Central memory CD4-positive, alpha-beta T cell (primary cell): ENCODE measurements around the gene AJM1.

Source experiments
- DNase-seq: peaks from one replicate; pipeline ENCODE4 v3.0.0; 2022

AJM1 gene

GRCh38 chr9:136845465-136846260 lies 3.4 kb downstream of the AJM1 start:
- no peak for DNase-seq

GRCh38 chr9:136846376-136847087 lies 4.3 kb downstream of the AJM1 start:
- DNase-seq = no peak

DNA sequence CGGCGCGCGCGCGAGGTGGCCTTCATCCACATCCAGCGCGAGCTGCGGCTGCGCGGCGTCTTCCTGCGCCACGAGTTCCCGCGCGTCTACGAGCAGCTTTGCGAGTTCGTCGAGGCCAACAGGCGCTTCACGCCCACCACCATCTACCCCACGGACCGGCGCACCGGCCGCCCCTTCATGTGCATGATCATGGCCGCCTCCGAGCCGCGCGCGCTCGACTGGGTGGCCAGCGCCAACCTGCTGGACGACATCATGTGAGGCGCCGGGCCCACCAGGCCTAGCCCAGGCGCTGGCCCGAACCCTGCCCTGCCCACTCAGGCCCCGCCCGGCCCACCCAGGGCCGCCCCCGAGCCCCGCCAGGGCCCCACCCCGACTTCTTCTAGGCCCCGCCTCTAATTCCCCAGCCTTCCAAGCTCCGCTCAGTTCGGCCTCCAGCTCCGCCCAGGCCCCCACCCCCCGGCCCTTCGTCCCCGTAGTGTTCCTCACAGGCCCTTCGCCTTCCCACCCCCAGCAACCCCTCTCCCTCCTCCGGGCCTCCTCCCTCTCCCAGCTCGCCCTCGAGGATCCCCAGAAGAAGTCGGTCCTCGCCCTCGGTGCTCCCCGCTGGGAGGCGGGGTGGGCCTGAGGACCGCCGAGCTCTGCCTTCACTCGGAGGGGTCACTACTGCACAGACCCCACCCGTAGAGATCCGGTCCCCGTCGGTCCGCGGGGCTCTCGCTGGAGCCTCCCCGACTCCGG lies 5.0 kb downstream of the AJM1 start:
- DNase-seq = no peak

DNA sequence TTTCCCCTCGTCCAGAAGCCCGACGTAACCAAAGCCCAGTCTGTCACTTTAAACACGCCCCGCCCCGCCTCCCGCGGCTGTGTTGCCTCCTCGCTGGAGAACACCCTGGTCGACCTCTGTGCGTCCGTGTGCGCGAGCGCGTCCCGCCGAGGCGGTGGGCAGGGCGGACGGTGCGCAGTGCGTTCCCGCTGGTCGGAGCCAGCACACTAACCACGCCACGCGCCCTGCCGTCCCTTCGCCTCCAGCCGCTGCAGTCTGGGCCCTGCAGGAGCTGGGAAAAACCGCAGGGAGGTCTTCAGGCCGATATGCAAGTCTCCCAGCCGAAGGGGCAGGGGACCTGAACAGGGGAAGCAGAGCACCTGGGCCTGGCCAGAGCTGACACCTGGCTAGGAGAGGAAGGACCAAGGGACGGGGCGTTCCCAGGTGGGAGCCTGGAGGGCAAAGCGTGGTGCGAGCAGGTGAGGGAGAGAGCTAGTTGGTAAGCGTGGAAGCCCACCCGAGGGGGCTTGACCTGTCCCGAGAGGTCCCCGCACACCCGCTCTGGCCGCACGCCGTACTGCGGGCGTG lies 5.6 kb downstream of the AJM1 start:
- DNase-seq = peak; percentile 52

DNA sequence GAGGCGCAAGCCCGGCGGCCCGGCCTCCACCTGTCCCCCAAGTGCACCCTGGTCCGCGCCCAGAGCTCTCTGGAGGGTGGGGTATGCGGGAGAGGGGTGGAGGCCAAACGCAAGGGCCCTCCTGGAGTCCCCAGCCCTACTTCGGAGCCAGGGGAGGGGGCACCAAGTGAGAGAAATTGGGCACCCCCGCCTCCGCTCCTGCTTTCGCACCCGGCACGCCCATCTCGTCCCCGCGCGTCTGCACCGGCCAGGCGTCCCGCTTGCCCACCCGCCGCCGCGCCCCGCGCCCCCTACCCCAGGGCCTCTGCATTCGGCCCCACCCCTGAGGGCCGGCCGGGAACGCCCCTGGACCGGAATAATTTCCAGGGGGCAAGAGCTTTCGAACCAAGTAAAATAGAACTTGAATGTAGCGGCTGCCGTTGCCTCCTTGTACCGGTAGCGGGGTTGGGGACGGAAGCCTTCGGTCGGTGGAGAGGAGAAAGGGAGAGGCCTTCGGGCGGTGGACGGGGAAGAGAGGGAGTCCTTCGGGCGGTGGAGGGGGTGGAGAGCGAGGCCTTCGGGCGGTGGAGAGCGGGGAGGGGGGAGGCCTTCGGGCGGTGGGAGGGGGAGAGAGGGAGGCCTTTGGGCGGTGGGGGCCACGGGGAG lies 6.2 kb downstream of the AJM1 start:
- DNase-seq = no peak

DNA sequence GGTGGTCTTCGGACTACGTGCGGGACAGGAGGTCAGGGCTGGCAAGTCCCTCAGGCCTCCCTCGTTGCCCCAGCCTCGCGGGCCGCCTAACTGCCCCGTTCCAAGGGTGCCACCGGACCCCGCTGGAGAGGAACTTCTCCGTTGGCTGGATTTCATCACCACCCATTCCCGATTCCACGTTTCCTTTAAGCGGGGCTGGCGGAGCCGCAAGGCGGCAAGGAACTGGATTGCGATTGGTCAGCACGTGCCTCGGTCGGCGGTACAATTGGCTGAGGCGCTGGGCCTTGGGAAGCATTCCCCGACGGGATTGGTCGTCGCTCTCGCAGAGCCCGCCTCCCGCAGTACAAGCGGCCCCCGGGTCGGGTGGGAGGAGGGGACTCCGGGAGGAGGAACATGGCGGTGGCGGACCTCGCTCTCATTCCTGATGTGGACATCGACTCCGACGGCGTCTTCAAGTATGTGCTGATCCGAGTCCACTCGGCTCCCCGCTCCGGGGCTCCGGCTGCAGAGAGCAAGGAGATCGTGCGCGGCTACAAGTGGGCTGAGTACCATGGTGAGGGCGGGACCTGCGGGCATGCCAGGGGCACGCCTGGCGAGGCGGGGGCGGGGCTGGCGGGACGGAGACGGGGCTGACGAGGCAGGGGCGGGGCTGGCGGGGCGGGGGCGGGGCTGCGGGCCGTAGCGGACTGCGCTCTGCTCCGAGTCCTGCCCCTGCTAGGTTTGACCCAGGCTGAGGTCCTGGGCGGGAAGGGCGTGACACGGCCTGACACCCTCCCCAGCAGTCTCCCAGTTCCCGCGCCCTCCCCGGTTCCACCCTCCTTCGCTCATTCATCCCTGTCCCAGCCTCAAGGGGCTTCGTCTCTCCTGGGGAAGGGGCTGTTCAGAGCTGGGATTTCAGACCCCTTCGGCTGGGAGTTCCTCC lies 7.0 kb downstream of the AJM1 start, which contains the start of gene PHPT1:
PHPT1 (plus strand) TSS at position 372 of the 922 bp plus-strand sequence; CDS start at position 394, 22 bp downstream.
- DNase-seq = peak; percentile 96

GRCh38 chr9:136849960-136850865 lies 7.9 kb downstream of the AJM1 start:
- no peak for DNase-seq

GRCh38 chr9:136850866-136851775 lies 8.8 kb downstream of the AJM1 start:
- no peak for DNase-seq

DNA sequence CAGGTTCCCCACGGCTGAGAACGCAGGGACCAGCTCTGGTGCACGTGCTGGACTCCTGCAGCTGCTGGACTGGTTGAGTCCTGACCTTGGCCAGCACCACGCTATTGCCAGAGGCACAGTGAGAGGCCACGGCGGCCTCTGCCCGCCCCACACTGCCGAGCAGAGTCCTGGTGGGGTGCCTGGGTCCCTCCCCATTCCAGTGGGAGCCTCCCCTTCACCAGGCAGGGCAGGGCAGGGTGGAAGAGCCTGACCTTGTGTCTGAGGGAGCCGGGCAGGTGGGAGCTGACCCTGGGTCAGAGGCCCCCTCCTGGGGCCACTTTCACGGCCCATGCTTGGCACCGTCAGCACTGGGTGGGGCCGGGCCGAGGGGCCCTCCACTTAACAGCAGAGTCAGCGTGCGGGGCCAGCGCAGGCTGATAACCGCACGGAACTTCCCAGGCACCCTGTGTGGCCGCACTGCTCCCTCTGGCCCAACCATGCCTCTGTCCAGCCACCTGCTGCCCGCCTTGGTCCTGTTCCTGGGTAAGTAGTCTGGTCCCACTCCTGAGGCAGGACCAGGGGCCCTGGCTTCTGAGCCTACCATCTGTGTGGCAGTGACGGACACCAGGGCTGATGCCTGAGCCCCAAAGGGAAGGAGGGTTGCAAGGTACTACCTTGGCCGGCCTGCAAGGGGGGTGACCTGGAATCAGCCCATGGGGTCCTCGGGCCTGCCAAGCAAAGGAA lies 9.8 kb downstream of the AJM1 start, which contains the start of gene MAMDC4:
MAMDC4 (plus strand) TSS at position 406 of the 723 bp plus-strand sequence; CDS start at position 477, 71 bp downstream.
- no peak for DNase-seq

DNA sequence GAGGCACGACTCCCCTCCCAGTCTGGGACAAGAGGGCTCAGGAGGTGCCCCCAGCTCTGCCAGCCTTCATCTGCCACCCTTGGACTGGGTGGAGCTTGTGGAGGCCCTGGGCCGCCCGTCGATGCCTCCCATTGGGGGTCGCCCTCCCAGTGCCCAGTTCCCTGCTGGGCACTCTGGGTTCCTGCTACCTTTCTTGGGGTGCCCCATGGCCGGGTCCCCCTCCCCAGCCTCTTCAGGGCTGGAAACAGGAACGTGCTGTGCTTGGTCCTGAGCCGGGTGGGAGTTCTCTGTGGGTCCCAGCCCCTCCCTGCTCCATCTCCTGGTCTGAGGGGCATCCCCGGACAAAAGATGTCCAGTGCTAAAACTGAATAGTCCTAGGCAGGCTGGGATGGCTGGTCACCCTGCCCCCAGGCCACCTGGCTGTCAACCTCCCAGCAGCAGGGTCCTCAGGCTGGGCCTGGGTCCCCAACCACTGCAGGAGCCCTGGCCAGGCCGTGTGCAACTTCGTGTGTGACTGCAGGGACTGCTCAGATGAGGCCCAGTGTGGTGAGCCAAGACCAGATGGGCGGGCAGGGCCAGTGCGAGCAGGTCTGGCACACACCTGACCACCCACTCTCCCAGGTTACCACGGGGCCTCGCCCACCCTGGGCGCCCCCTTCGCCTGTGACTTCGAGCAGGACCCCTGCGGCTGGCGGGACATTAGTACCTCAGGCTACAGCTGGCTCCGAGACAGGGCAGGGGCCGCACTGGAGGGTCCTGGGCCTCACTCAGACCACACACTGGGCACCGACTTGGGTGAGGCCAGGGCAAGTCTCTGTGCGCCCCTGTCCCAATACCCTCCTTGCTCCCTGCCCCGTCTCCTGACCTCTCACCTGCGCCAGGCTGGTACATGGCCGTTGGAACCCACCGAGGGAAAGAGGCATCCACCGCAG lies 10.7 kb downstream of the AJM1 start:
- DNase-seq = no peak

DNA sequence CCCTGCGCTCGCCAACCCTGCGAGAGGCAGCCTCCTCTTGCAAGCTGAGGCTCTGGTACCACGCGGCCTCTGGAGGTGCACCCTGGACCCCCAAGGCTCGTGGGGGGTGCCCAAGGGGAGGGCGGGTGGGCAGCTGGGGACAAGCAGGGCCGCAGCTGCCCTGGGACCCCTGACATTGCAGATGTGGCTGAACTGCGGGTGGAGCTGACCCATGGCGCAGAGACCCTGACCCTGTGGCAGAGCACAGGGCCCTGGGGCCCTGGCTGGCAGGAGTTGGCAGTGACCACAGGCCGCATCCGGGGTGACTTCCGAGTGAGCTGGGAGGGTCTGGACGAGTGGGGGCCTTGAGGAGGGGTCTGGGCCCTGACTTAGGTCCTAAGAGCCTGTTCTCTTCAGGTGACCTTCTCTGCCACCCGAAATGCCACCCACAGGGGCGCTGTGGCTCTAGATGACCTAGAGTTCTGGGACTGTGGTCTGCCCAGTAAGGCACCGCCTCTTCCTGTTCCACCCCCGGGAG lies 11.4 kb downstream of the AJM1 start:
- DNase-seq = no peak

- no peak for DNase-seq
These were observed 12.0 kb downstream of the AJM1 start for GRCh38 chr9:136854113-136854841.

- no peak for DNase-seq
These were observed 12.7 kb downstream of the AJM1 start for GRCh38 chr9:136854842-136855460.

DNA sequence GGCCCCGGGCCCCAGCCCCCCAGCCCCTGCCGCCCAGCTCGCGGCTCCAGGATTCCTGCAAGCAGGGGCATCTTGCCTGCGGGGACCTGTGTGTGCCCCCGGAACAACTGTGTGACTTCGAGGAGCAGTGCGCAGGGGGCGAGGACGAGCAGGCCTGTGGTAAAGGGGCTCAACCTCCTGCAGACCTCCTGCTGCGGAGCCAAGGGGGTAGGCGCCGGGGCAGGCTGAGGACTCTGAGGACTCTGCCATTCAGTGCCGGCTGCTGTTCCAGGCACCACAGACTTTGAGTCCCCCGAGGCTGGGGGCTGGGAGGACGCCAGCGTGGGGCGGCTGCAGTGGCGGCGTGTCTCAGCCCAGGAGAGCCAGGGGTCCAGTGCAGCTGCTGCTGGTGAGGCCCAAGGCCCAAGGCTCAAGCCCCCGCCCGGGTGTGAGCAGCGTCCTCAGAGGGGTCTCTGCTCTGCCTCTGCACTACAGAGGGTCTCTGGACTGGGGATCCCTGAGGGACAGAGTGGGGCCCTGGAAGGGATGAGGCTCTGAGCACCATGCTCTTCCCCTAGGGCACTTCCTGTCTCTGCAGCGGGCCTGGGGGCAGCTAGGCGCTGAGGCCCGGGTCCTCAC lies 13.3 kb downstream of the AJM1 start:
- DNase-seq = no peak

GRCh38 chr9:136856079-136856476 lies 13.8 kb downstream of the AJM1 start:
- no peak for DNase-seq
